Erythroblast (primary cell): ENCODE data around the gene C2orf68.

Source experiments
- GATA1 ChIP-seq: IDR thresholded peaks from 2 replicates; pipeline ENCODE4 v1.6.1; 2011; ENCODE audit warnings: low read depth, mild to moderate bottlenecking, control low read depth, low read length, moderate library complexity
- POLR2A ChIP-seq: IDR thresholded peaks from 2 replicates; pipeline ENCODE4 v1.6.1; 2011; ENCODE audit warnings: mild to moderate bottlenecking, low read length

DNA sequence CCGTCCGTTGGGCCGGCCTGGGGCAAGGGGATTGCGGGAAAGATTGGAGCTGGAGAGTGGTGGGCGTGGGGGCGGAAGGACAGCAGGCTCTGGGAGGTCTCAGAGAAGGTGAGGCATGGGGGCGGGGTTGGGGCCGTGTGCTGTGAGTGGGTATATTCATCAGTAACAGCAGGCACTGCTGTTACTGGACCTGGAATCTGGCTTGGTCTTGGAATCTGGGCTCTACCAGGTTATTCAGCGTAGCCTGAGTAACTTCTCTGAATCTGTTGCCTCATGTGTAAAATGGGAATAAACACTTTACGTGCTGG, 15.9 kb downstream of the C2orf68 start:
- no peak for TF ChIP-seq POLR2A
- no peak for TF ChIP-seq GATA1
